ENCODE measurements around the gene DUSP10. TPM values are rescaled to one million over a fixed set of nuclear protein-coding genes. Genes with fewer than 3 reads are reported as not detected.

DUSP10 gene
- total and polyA plus RNA-seq, 12 donors, result 1.8 to 9.7 (median 3.8) TPM

GRCh38 chr1:221739677-221740025, 2.2 kb downstream of the DUSP10 start:
- Histone ChIP-seq H3K4me1 (peaks cover 3 to 50% (median 28%) of the 10 kb centered on the region in 9 donors), H3K4me3 (peak overlapping the region in 5 of 10 donors; percentile 57 to 86 (median 72)), H3K36me3 (peaks cover 0 to 29% (median 0%) of the 10 kb centered on the region in 9 donors), H3K9me3 (no peaks in the 10 kb centered on the region), H3K27ac (peak overlapping the region in 1 of 10 donors; percentile 100), H3K27me3 (no peaks in the 10 kb centered on the region)
- ATAC-seq (no peak), DNase-seq (no peak)
- no peak for TF ChIP-seq CTCF (IDR thresholded peaks at IDR 0.05)
- intact Hi-C loops (cut with DNase I), result loop anchor here in 5 of 10 donors (5.0 to 10.0 kb wide), 9 partner anchors 167 to 715 kb away; no protein-coding TSS in a partner anchor
- WGBS, 2 donors, result 87 to 88% methylated on average over 6 of the region's 6 CpGs

DNA sequence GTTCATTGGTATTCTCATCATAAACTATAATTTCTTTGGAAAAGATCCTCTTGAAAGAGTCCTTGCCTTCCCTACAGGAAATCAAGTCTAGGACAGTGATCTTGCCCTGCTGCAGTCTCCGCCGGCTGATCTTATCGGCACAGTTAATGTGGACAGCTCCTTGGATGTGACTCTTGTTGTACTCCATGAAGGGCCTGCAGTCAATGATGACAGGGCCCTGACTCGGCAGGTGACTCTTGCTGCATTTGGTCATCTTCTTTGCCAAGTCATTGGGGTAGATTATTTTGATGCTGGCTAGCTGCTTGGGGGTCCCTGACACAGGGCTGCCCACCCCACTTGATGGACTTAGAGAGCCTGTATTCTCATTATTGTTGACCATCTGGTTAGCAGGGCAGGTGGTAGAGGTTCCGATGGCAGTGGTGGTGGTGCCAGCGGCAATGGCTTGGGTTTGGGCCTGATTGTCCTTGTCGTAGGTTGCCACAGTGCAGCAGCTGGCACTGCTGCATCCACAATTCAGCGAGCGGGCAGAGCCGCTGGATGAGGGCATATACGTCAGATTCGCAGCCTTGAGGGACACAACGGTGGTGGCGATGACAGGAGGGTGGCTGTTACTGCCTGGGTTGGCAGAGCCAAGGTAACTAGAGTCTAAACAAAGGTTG, 2.7 kb downstream of the DUSP10 start:
- no peak for TF ChIP-seq CTCF (IDR thresholded peaks at IDR 0.05)
- Histone ChIP-seq H3K36me3 (peaks cover 0 to 29% (median 0%) of the 10 kb centered on the region in 9 donors), H3K27me3 (no peaks in the 10 kb centered on the region), H3K4me1 (peaks cover 3 to 55% (median 33%) of the 10 kb centered on the region in 9 donors), H3K9me3 (no peaks in the 10 kb centered on the region), H3K27ac (no peak overlapping the region), H3K4me3 (peak overlapping the region in 1 of 10 donors; percentile 72)
- no peak for DNase-seq
- intact Hi-C loops (cut with DNase I), result no loop called here
- ATAC-seq, result no peak
- WGBS, 2 donors, result 83 to 85% methylated on average over 14 of the region's 14 CpGs

GRCh38 chr1:221736714-221737113, 5.2 kb downstream of the DUSP10 start:
- peaks cover 0 to 61% (median 39%) of the 10 kb centered on the region in 9 donors for H3K4me1 ChIP-seq
- 98 to 99% methylated on average over 8 of the region's 8 CpGs for WGBS, 2 donors
- DNase-seq (no peak), ATAC-seq (no peak)
- intact Hi-C loops (cut with DNase I), result no loop called here
- peaks cover 0 to 29% (median 0%) of the 10 kb centered on the region in 9 donors for H3K36me3 ChIP-seq
- TF ChIP-seq CTCF (IDR thresholded peaks at IDR 0.05), result no peak
- no peaks in the 10 kb centered on the region for H3K27me3 ChIP-seq
- H3K27ac ChIP-seq, result no peak overlapping the region
- H3K4me3 ChIP-seq, result no peak overlapping the region
- no peaks in the 10 kb centered on the region for H3K9me3 ChIP-seq

DNA sequence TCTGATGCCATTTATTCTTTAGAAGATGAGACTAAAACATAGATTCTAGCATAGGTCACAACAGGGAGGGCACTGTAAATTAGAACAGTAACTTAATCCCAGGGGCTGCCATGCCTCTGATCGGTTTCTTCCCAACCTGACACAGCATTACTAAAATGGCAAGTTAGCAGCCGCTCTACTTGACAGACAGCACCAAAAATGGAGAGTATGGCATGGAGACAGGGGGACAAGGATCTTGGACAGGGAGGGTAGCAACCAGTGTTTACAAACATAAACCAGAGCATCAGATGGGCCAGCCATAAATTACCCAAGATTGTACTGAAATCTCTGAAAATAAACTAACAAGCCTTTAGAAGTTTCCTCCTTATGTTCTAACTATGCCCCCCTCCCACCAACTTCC, 5.9 kb downstream of the DUSP10 start:
- WGBS, 2 donors, result 26 to 56% methylated on average over 2 of the region's 2 CpGs
- ATAC-seq, result peak in 2 of 8 donors; percentile 23 to 63
- intact Hi-C loops (cut with DNase I), result no loop called here
- Histone ChIP-seq H3K27me3 (no peaks in the 10 kb centered on the region), H3K36me3 (peaks cover 0 to 29% (median 0%) of the 10 kb centered on the region in 9 donors), H3K9me3 (no peaks in the 10 kb centered on the region), H3K27ac (peak overlapping the region in 5 of 10 donors; percentile 1 to 64 (median 15)), H3K4me3 (peak overlapping the region in 1 of 10 donors; percentile 0), H3K4me1 (peaks cover 0 to 60% (median 39%) of the 10 kb centered on the region in 9 donors)
- no peak for DNase-seq
- no peak for TF ChIP-seq CTCF (IDR thresholded peaks at IDR 0.05)

Measured in heart right ventricle (tissue), 16 donors.